Measurements from ENCODE around the gene AP2A1. TPM values are rescaled to one million over a fixed set of nuclear protein-coding genes. Genes with fewer than 3 reads are reported as not detected.
A peak's percentile ranks its signal among the peaks of the same experiment; 100 is the strongest.

The AP2A1 gene
- total and polyA plus RNA-seq, 2 donors (not counting 1 experiment from before 2014, with no cell fraction given): 64.2 to 95.0 TPM

GRCh38 chr19:49850221-49850486, 83.4 kb downstream of the AP2A1 start:
- peak overlapping the region; percentile 71 for H3K4me2 ChIP-seq (ENCODE audit: extremely low read depth, insufficient read depth, low read length)
- no peak for DNase-seq (ENCODE audit: low read depth in 2 of 2)
- peaks cover 4% of the 10 kb centered on the region for H3K36me3 ChIP-seq (ENCODE audit: control insufficient read depth, insufficient read depth, low read length)
- no peaks in the 10 kb centered on the region for H3K9me3 ChIP-seq (ENCODE audit: control insufficient read depth, insufficient read depth, low read depth, low read length)
- H3K4me1 ChIP-seq (ENCODE audit: control insufficient read depth, extremely low read depth, insufficient read depth, low read length): peaks cover 10% of the 10 kb centered on the region
- H3K79me2 ChIP-seq (ENCODE audit: control insufficient read depth, insufficient read depth, low read length): peaks cover 25% of the 10 kb centered on the region
- H3K4me3 ChIP-seq (replicated peaks in 1 of 4; ENCODE audit: control extremely low read depth in 1 of 4, insufficient read depth in 1 of 4, low read depth in 3 of 4, low read length in 4 of 4): peak overlapping the region; percentile 64 to 94 (median 74)
- peaks cover 2% of the 10 kb centered on the region for H4K20me1 ChIP-seq (ENCODE audit: control insufficient read depth, extremely low read depth, insufficient read depth, low read length)
- no peaks in the 10 kb centered on the region for H3K27me3 ChIP-seq (ENCODE audit: control insufficient read depth, insufficient read depth, low read length)
- peak overlapping the region; percentile 94 for H3K9ac ChIP-seq (ENCODE audit: insufficient read depth, low read length)
- TF ChIP-seq EZH2 (IDR thresholded peaks at IDR 0.05; ENCODE audit: low read length, missing control alignments) (no peak), CTCF (conservative IDR thresholded peaks at IDR 0.05 in 1 of 2, IDR thresholded peaks at IDR 0.05 in 1 of 2; ENCODE audit: low read depth in 1 of 2, low read length in 2 of 2) (no peak)
- peak overlapping the region; percentile 95 for H3K27ac ChIP-seq (ENCODE audit: insufficient read depth, low read length)
- no peak overlapping the region for H2AFZ ChIP-seq (ENCODE audit: low read length)

- peak within 1 kb of the TSS; percentile 100 for H3K4me2 ChIP-seq (ENCODE audit: extremely low read depth, insufficient read depth, low read length)
- H3K9me3 ChIP-seq (ENCODE audit: control insufficient read depth, insufficient read depth, low read depth, low read length): no peaks in the 10 kb centered on the region
- H3K4me1 ChIP-seq (ENCODE audit: control insufficient read depth, extremely low read depth, insufficient read depth, low read length): peaks cover 10% of the 10 kb centered on the region
- H3K27ac ChIP-seq (ENCODE audit: insufficient read depth, low read length): peak within 1 kb of the TSS; percentile 95
- H2AFZ ChIP-seq (ENCODE audit: low read length): peak within 1 kb of the TSS; percentile 9
- H3K9ac ChIP-seq (ENCODE audit: insufficient read depth, low read length): peak within 1 kb of the TSS; percentile 94
- H3K79me2 ChIP-seq (ENCODE audit: control insufficient read depth, insufficient read depth, low read length): peaks cover 25% of the 10 kb centered on the region
- no peak for TF ChIP-seq EZH2 (IDR thresholded peaks at IDR 0.05; ENCODE audit: low read length, missing control alignments)
- TF ChIP-seq CTCF (conservative IDR thresholded peaks at IDR 0.05 in 1 of 2, IDR thresholded peaks at IDR 0.05 in 1 of 2; ENCODE audit: low read depth in 1 of 2, low read length in 2 of 2): no peak
- peaks cover 7% of the 10 kb centered on the region for H3K36me3 ChIP-seq (ENCODE audit: control insufficient read depth, insufficient read depth, low read length)
- H3K4me3 ChIP-seq (replicated peaks in 1 of 4; ENCODE audit: control extremely low read depth in 1 of 4, insufficient read depth in 1 of 4, low read depth in 3 of 4, low read length in 4 of 4): peak within 1 kb of the TSS; percentile 64 to 94 (median 74)
- peak; percentile 86 to 92 for DNase-seq (ENCODE audit: low read depth in 2 of 2)
- H3K27me3 ChIP-seq (ENCODE audit: control insufficient read depth, insufficient read depth, low read length): no peaks in the 10 kb centered on the region
- H4K20me1 ChIP-seq (ENCODE audit: control insufficient read depth, extremely low read depth, insufficient read depth, low read length): peaks cover 2% of the 10 kb centered on the region
Observed at GRCh38 chr19:49850487-49851342, 83.9 kb downstream of the AP2A1 start, which contains the start of gene PTOV1. Gene PTOV1 (plus strand): TSS chr19:49851159.

- H2AFZ ChIP-seq (ENCODE audit: low read length): no peak overlapping the region
- H3K4me2 ChIP-seq (ENCODE audit: extremely low read depth, insufficient read depth, low read length): peak overlapping the region; percentile 100
- TF ChIP-seq CTCF (conservative IDR thresholded peaks at IDR 0.05 in 1 of 2, IDR thresholded peaks at IDR 0.05 in 1 of 2; ENCODE audit: low read depth in 1 of 2, low read length in 2 of 2) (no peak), EZH2 (IDR thresholded peaks at IDR 0.05; ENCODE audit: low read length, missing control alignments) (no peak)
- H3K27ac ChIP-seq (ENCODE audit: insufficient read depth, low read length): no peak overlapping the region
- H3K27me3 ChIP-seq (ENCODE audit: control insufficient read depth, insufficient read depth, low read length): no peaks in the 10 kb centered on the region
- H3K79me2 ChIP-seq (ENCODE audit: control insufficient read depth, insufficient read depth, low read length): peaks cover 25% of the 10 kb centered on the region
- H3K9ac ChIP-seq (ENCODE audit: insufficient read depth, low read length): peak overlapping the region; percentile 94
- peaks cover 2% of the 10 kb centered on the region for H4K20me1 ChIP-seq (ENCODE audit: control insufficient read depth, extremely low read depth, insufficient read depth, low read length)
- no peaks in the 10 kb centered on the region for H3K9me3 ChIP-seq (ENCODE audit: control insufficient read depth, insufficient read depth, low read depth, low read length)
- DNase-seq (ENCODE audit: low read depth in 2 of 2): peak in 1 of 2 donors; percentile 55
- H3K36me3 ChIP-seq (ENCODE audit: control insufficient read depth, insufficient read depth, low read length): peaks cover 9% of the 10 kb centered on the region
- peak overlapping the region; percentile 60 to 94 (median 74) for H3K4me3 ChIP-seq (replicated peaks in 1 of 4; ENCODE audit: control extremely low read depth in 1 of 4, insufficient read depth in 1 of 4, low read depth in 3 of 4, low read length in 4 of 4)
- peaks cover 10% of the 10 kb centered on the region for H3K4me1 ChIP-seq (ENCODE audit: control insufficient read depth, extremely low read depth, insufficient read depth, low read length)
Observed at GRCh38 chr19:49851456-49852259, 84.9 kb downstream of the AP2A1 start.

All from fibroblast of lung (primary cell).